Measurements from ENCODE around the gene INTS11. TPM values are rescaled to one million over a fixed set of nuclear protein-coding genes. Genes with fewer than 3 reads are reported as not detected.

Gene INTS11
- total RNA-seq, 1 donor from 2014 or later = 151 TPM

GRCh38 chr1:1262071-1262470 lies 62.4 kb downstream of the INTS11 start:
- intact Hi-C loops (cut with micrococcal nuclease) = no loop called here
- H3K27me3 Mint-ChIP-seq = no peaks in the 10 kb centered on the region
- POLR2A ChIA-PET = interaction anchor here (1.2 kb wide), 1 partner anchor 12 kb away, joined by 3 read pairs; the partner anchor contains the start of gene UBE2J2
- H3K4me3 Mint-ChIP-seq = no peak overlapping the region
- DNase-seq (no peak), ATAC-seq (ENCODE audit: low read depth) (no peak)
- no peak overlapping the region for H3K27ac Mint-ChIP-seq
- no peak for TF ChIP-seq CTCF (IDR thresholded peaks at IDR 0.05)
- H3K4me1 Mint-ChIP-seq = peaks cover 16% of the 10 kb centered on the region
- peaks cover 62% of the 10 kb centered on the region for H3K36me3 Mint-ChIP-seq (ENCODE audit: low read depth)
- CTCF ChIA-PET = no interaction called here
- H3K9me3 Mint-ChIP-seq = no peaks in the 10 kb centered on the region

Other genes starting within 250 kb of the INTS11 start
- gene C1orf159, start 208.6 kb downstream of the INTS11 start, total RNA-seq = 20.8 and 26.5 TPM in 2 replicates
- gene TTLL10, start 150.8 kb downstream of the INTS11 start, total RNA-seq = 0.16 TPM in 1 of 2 replicates, not detected in the other
- 36.7 and 37.5 TPM in 2 replicates for gene TNFRSF18, start 118.1 kb downstream of the INTS11 start, total RNA-seq
- gene TNFRSF4, start 110.5 kb downstream of the INTS11 start, total RNA-seq = 0.86 and 1.1 TPM in 2 replicates
- gene SDF4, start 92.7 kb downstream of the INTS11 start, total RNA-seq = 94.4 and 97.9 TPM in 2 replicates
- 20.9 and 22.1 TPM in 2 replicates for gene B3GALT6, start 92.4 kb downstream of the INTS11 start, total RNA-seq
- 2.5 and 2.7 TPM in 2 replicates for gene C1QTNF12, start 77.9 kb downstream of the INTS11 start, total RNA-seq
- 79.2 and 89.9 TPM in 2 replicates for gene UBE2J2, start 50.8 kb downstream of the INTS11 start, total RNA-seq
- gene SCNN1D, start 44.2 kb downstream of the INTS11 start, total RNA-seq = 1.6 and 3.3 TPM in 2 replicates
- gene ACAP3, start 16.7 kb downstream of the INTS11 start, total RNA-seq = 16.2 and 26.1 TPM in 2 replicates
- gene PUSL1, start 16.1 kb downstream of the INTS11 start, total RNA-seq = 11.9 and 12.6 TPM in 2 replicates
- 13.8 and 15.3 TPM in 2 replicates for gene CPTP, start 142 bp upstream of the INTS11 start, total RNA-seq
- 2.5 and 2.7 TPM in 2 replicates for gene TAS1R3, start 6.6 kb upstream of the INTS11 start, total RNA-seq
- gene DVL1, start 24.8 kb upstream of the INTS11 start, total RNA-seq = 29.3 and 30.7 TPM in 2 replicates
- 0.07 and 0.16 TPM in 2 replicates for gene MXRA8, start 33.9 kb upstream of the INTS11 start, total RNA-seq
- 91.5 and 105 TPM in 2 replicates for gene AURKAIP1, start 50.5 kb upstream of the INTS11 start, total RNA-seq
- gene CCNL2, start 74.7 kb upstream of the INTS11 start, total RNA-seq = 188 and 225 TPM in 2 replicates
- gene MRPL20, start 82.6 kb upstream of the INTS11 start, total RNA-seq = 134 and 136 TPM in 2 replicates
- 0.13 TPM in 1 of 2 replicates, not detected in the other for gene ANKRD65, start 96.6 kb upstream of the INTS11 start, total RNA-seq
- gene VWA1, start 111.0 kb upstream of the INTS11 start, total RNA-seq = not detected in 2 replicates
- gene ATAD3C, start 125.0 kb upstream of the INTS11 start, total RNA-seq = 0.58 and 0.86 TPM in 2 replicates
- gene ATAD3B, start 147.1 kb upstream of the INTS11 start, total RNA-seq = 47.4 and 49.5 TPM in 2 replicates
- gene ATAD3A, start 187.5 kb upstream of the INTS11 start, total RNA-seq = 26.1 and 32.4 TPM in 2 replicates
- 0.31 TPM in 1 of 2 replicates, not detected in the other for gene TMEM240, start 216.0 kb upstream of the INTS11 start, total RNA-seq